ENCODE data around the gene CCDC88C.

CCDC88C gene

GRCh38 chr14:91363776-91364523, 53.7 kb downstream of the CCDC88C start:
- no peak for DNase-seq

- no peak for DNase-seq
Measured at GRCh38 chr14:91361233-91361811, 56.3 kb downstream of the CCDC88C start.

GRCh38 chr14:91360490-91361232, 57.0 kb downstream of the CCDC88C start:
- DNase-seq: no peak

- DNase-seq: no peak
Measured at GRCh38 chr14:91358654-91359220, 58.9 kb downstream of the CCDC88C start.

- no peak for DNase-seq
Measured at GRCh38 chr14:91358025-91358319, 59.6 kb downstream of the CCDC88C start.

GRCh38 chr14:91357272-91358024, 60.2 kb downstream of the CCDC88C start:
- DNase-seq: no peak

GRCh38 chr14:91356181-91356763, 61.3 kb downstream of the CCDC88C start:
- no peak for DNase-seq

GRCh38 chr14:91354979-91355685, 62.5 kb downstream of the CCDC88C start:
- no peak for DNase-seq

- DNase-seq: no peak
Measured at GRCh38 chr14:91354221-91354916, 63.3 kb downstream of the CCDC88C start.

GRCh38 chr14:91352728-91353692, 64.6 kb downstream of the CCDC88C start:
- DNase-seq: no peak

- DNase-seq: no peak
Measured at GRCh38 chr14:91352053-91352452, 65.6 kb downstream of the CCDC88C start.

GRCh38 chr14:91351512-91351862, 66.1 kb downstream of the CCDC88C start:
- DNase-seq: no peak

GRCh38 chr14:91350813-91351511, 66.7 kb downstream of the CCDC88C start:
- DNase-seq: no peak

- DNase-seq: no peak
Measured at GRCh38 chr14:91350483-91350812, 67.2 kb downstream of the CCDC88C start.

- no peak for DNase-seq
Measured at GRCh38 chr14:91349481-91350074, 68.0 kb downstream of the CCDC88C start.

- DNase-seq: no peak
Measured at GRCh38 chr14:91348845-91349465, 68.7 kb downstream of the CCDC88C start.

GRCh38 chr14:91346838-91347173, 70.8 kb downstream of the CCDC88C start:
- DNase-seq: no peak

GRCh38 chr14:91344096-91344495, 73.5 kb downstream of the CCDC88C start:
- no peak for DNase-seq

- no peak for DNase-seq
Measured at GRCh38 chr14:91343051-91343450, 74.6 kb downstream of the CCDC88C start.

Measured in T1000 (cell line).